MM.1S (cell line): ENCODE data around the gene GPANK1.

ENCODE experiments used
- DNase-seq: peaks from one replicate; pipeline ENCODE4 v3.0.0-alpha.2; 2015
- H2AFZ ChIP-seq: fragments of 300-600 bp; sonication (generic); 2 replicates; pipeline ENCODE4 v1.6.0; 2016; ENCODE audit warnings: antibody characterized with exemption, low read length
- H3F3A ChIP-seq: fragments of 300-600 bp; sonication (generic); 2 replicates; pipeline ENCODE4 v1.6.1; 2016; ENCODE audit warnings: mild to moderate bottlenecking, antibody characterized with exemption, low read length, moderate library complexity, mixed read lengths; ENCODE audit not compliant: insufficient read depth
- H3K27ac ChIP-seq: fragments of 300-600 bp; sonication (generic); 2 replicates; pipeline ENCODE4 v1.5.1; 2016; ENCODE audit warnings: mild to moderate bottlenecking, low read length
- H3K27me3 ChIP-seq: fragments of 300-600 bp; sonication (generic); replicated peaks from 2 replicates; pipeline ENCODE4 v1.6.0; 2016; ENCODE audit warnings: low read length; ENCODE audit not compliant: insufficient read depth
- H3K36me3 ChIP-seq: fragments of 300-600 bp; sonication (generic); replicated peaks from 2 replicates; pipeline ENCODE4 v1.6.1; 2016; ENCODE audit warnings: mild to moderate bottlenecking, low read length, mixed read lengths; ENCODE audit not compliant: insufficient read depth
- H3K4me1 ChIP-seq: fragments of 300-600 bp; sonication (generic); 2 replicates; pipeline ENCODE4 v1.6.1; 2016; ENCODE audit warnings: low read length, mixed read lengths
- H3K4me2 ChIP-seq: fragments of 300-600 bp; sonication (generic); 2 replicates; pipeline ENCODE4 v1.6.0; 2016; ENCODE audit warnings: low read depth, low read length
- H3K4me3 ChIP-seq: fragments of 300-600 bp; sonication (generic); 2 replicates; pipeline ENCODE4 v1.5.1; 2016; ENCODE audit warnings: low read length, mixed read lengths
- H3K79me2 ChIP-seq: fragments of 300-600 bp; sonication (generic); 2 replicates; pipeline ENCODE4 v1.6.1; 2016; ENCODE audit warnings: mixed run types, low read length, mixed read lengths
- H3K9ac ChIP-seq: fragments of 300-600 bp; sonication (generic); 2 replicates; pipeline ENCODE4 v1.6.1; 2016; ENCODE audit warnings: low read length, mixed read lengths
- H3K9me2 ChIP-seq: fragments of 300-600 bp; sonication (generic); replicated peaks from 2 replicates; pipeline ENCODE4 v1.6.1; 2016; ENCODE audit warnings: mild to moderate bottlenecking, low read length, mixed read lengths; ENCODE audit not compliant: insufficient read depth
- H3K9me3 ChIP-seq: fragments of 300-600 bp; sonication (generic); replicated peaks from 2 replicates; pipeline ENCODE4 v1.6.1; 2016; ENCODE audit warnings: mild to moderate bottlenecking, low read length, mixed read lengths; ENCODE audit not compliant: insufficient read depth
- H4K20me1 ChIP-seq: fragments of 300-600 bp; sonication (generic); 2 replicates; pipeline ENCODE4 v1.6.1; 2016; ENCODE audit warnings: mild to moderate bottlenecking, low read length, moderate library complexity, mixed read lengths; ENCODE audit not compliant: insufficient read depth
- CTCF ChIP-seq: fragments of 300-600 bp; sonication (generic); IDR thresholded peaks from 2 replicates; pipeline ENCODE4 v1.5.1; 2016; ENCODE audit warnings: antibody characterized with exemption, low read length, mixed read lengths
- EZH2 ChIP-seq: fragments of 300-600 bp; sonication (generic); optimal IDR thresholded peaks from 2 replicates; pipeline ENCODE3; 2017; ENCODE audit warnings: low read depth, mild to moderate bottlenecking, antibody characterized with exemption, low read length, mixed read lengths
- EZH2phosphoT487 ChIP-seq: fragments of 300-600 bp; sonication (generic); IDR thresholded peaks from 2 replicates; pipeline ENCODE4 v1.6.1; 2018; ENCODE audit warnings: antibody characterized with exemption, low read length

Gene GPANK1

GRCh38 chr6:31632279-31632946 is 32.4 kb downstream of the GPANK1 start:
- Histone ChIP-seq H3K9me2 (no peaks in the 10 kb centered on the region), H3K27me3 (no peaks in the 10 kb centered on the region), H3K4me1 (no peaks in the 10 kb centered on the region), H2AFZ (no peak overlapping the region), H3K4me2 (no peak overlapping the region), H3F3A (peaks cover 13% of the 10 kb centered on the region; the same call in 1 of the 2 replicates), H3K9ac (no peak overlapping the region), H3K79me2 (peaks cover 48% of the 10 kb centered on the region), H3K27ac (no peak overlapping the region), H3K4me3 (no peak overlapping the region), H3K9me3 (no peaks in the 10 kb centered on the region), H4K20me1 (no peaks in the 10 kb centered on the region; the same call in 1 of the 2 replicates), H3K36me3 (peaks cover 9% of the 10 kb centered on the region)
- DNase-seq = no peak
- TF ChIP-seq EZH2 = no peak
- no peak for TF ChIP-seq CTCF
- no peak for TF ChIP-seq EZH2phosphoT487

GRCh38 chr6:31631681-31632278 is 33.0 kb downstream of the GPANK1 start:
- Histone ChIP-seq H4K20me1 (no peaks in the 10 kb centered on the region; the same call in 1 of the 2 replicates), H3K79me2 (peaks cover 54% of the 10 kb centered on the region), H2AFZ (no peak overlapping the region), H3K27ac (no peak overlapping the region), H3K9ac (no peak overlapping the region), H3K4me2 (no peak overlapping the region), H3K36me3 (peaks cover 10% of the 10 kb centered on the region), H3K9me2 (no peaks in the 10 kb centered on the region), H3K9me3 (no peaks in the 10 kb centered on the region), H3K27me3 (no peaks in the 10 kb centered on the region), H3F3A (peaks cover 9% of the 10 kb centered on the region; the same call in 1 of the 2 replicates), H3K4me3 (no peak overlapping the region), H3K4me1 (no peaks in the 10 kb centered on the region)
- no peak for TF ChIP-seq CTCF
- TF ChIP-seq EZH2phosphoT487 = no peak
- TF ChIP-seq EZH2 = no peak
- DNase-seq = no peak

- H3K36me3 ChIP-seq = peaks cover 13% of the 10 kb centered on the region
- H3K4me1 ChIP-seq = no peaks in the 10 kb centered on the region
- H3K4me3 ChIP-seq = no peak overlapping the region
- H3F3A ChIP-seq = peaks cover 7% of the 10 kb centered on the region; the same call in 1 of the 2 replicates
- no peak overlapping the region for H3K9ac ChIP-seq
- H3K27ac ChIP-seq = no peak overlapping the region
- TF ChIP-seq EZH2phosphoT487 (no peak), EZH2 (no peak), CTCF (no peak)
- no peaks in the 10 kb centered on the region for H3K9me2 ChIP-seq
- no peak for DNase-seq
- no peaks in the 10 kb centered on the region for H3K27me3 ChIP-seq
- no peaks in the 10 kb centered on the region for H3K9me3 ChIP-seq
- H3K79me2 ChIP-seq = peaks cover 60% of the 10 kb centered on the region
- H3K4me2 ChIP-seq = no peak overlapping the region
- H2AFZ ChIP-seq = no peak overlapping the region
- H4K20me1 ChIP-seq = no peaks in the 10 kb centered on the region; the same call in 1 of the 2 replicates
Observed at GRCh38 chr6:31631209-31631608, 33.6 kb downstream of the GPANK1 start.
